HG02759 (cell line): ENCODE results near the gene EN2.

Experiments used
- ATAC-seq: cut with Tn5 transposase; IDR thresholded peaks from one replicate; pipeline ENCODE4 v1.9.1; 2021; ENCODE audit warnings: mild to moderate bottlenecking, moderate library complexity; ENCODE audit not compliant: unreplicated experiment

EN2 gene

GRCh38 chr7:155450558-155450969 lies 7.4 kb upstream of the EN2 start:
- ATAC-seq, result no peak

GRCh38 chr7:155450970-155451801 lies 6.7 kb upstream of the EN2 start:
- no peak for ATAC-seq

- ATAC-seq, result no peak
Measured at GRCh38 chr7:155451840-155452239, 6.1 kb upstream of the EN2 start.

GRCh38 chr7:155452505-155453295 lies 5.2 kb upstream of the EN2 start:
- ATAC-seq, result no peak

GRCh38 chr7:155453296-155454182 lies 4.4 kb upstream of the EN2 start:
- no peak for ATAC-seq

GRCh38 chr7:155454183-155455112 lies 3.5 kb upstream of the EN2 start:
- ATAC-seq, result no peak

GRCh38 chr7:155455132-155455693 lies 2.7 kb upstream of the EN2 start:
- ATAC-seq, result no peak

- ATAC-seq, result no peak
Measured at GRCh38 chr7:155455776-155456737, 1.9 kb upstream of the EN2 start.

- peak; percentile 55 for ATAC-seq
Measured at GRCh38 chr7:155456738-155457543, 988 bp upstream of the EN2 start.

GRCh38 chr7:155457544-155458110 lies 302 bp upstream of the EN2 start:
- ATAC-seq, result peak; percentile 23

GRCh38 chr7:155458878-155459699 lies 1.2 kb downstream of the EN2 start:
- no peak for ATAC-seq

GRCh38 chr7:155459700-155460461 lies 2.0 kb downstream of the EN2 start:
- ATAC-seq, result no peak

GRCh38 chr7:155460926-155461613 lies 3.1 kb downstream of the EN2 start:
- ATAC-seq, result no peak

GRCh38 chr7:155461631-155462030 lies 3.7 kb downstream of the EN2 start:
- no peak for ATAC-seq

- no peak for ATAC-seq
Measured at GRCh38 chr7:155462163-155462735, 4.3 kb downstream of the EN2 start.
